A549 treated with DMSO at 1 μM for 4 hours (cell line): ENCODE measurements around the gene CCDC146. TPM values are rescaled to one million over a fixed set of nuclear protein-coding genes. Genes with fewer than 3 reads are reported as not detected.

ENCODE experiments used
- total RNA-seq: library from RNA; stranded (reverse); fragments of 200-300 nt; extraction: Qiagen RNA extraction; gene quantifications from 5 replicates; pipeline ENCODE4 v1.2.3, GENCODE V29; 2022; ENCODE audit warnings: low read depth

The CCDC146 gene, protein sequence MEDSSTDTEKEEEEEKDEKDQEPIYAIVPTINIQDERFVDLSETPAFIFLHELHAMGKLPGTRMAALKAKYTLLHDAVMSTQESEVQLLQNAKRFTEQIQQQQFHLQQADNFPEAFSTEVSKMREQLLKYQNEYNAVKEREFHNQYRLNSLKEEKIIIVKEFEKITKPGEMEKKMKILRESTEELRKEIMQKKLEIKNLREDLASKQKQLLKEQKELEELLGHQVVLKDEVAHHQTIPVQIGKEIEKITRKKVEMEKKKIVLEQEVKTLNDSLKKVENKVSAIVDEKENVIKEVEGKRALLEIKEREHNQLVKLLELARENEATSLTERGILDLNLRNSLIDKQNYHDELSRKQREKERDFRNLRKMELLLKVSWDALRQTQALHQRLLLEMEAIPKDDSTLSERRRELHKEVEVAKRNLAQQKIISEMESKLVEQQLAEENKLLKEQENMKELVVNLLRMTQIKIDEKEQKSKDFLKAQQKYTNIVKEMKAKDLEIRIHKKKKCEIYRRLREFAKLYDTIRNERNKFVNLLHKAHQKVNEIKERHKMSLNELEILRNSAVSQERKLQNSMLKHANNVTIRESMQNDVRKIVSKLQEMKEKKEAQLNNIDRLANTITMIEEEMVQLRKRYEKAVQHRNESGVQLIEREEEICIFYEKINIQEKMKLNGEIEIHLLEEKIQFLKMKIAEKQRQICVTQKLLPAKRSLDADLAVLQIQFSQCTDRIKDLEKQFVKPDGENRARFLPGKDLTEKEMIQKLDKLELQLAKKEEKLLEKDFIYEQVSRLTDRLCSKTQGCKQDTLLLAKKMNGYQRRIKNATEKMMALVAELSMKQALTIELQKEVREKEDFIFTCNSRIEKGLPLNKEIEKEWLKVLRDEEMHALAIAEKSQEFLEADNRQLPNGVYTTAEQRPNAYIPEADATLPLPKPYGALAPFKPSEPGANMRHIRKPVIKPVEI
- 0.37 to 0.72 TPM (median 0.47 TPM) in 5 replicates for total RNA-seq

DNA sequence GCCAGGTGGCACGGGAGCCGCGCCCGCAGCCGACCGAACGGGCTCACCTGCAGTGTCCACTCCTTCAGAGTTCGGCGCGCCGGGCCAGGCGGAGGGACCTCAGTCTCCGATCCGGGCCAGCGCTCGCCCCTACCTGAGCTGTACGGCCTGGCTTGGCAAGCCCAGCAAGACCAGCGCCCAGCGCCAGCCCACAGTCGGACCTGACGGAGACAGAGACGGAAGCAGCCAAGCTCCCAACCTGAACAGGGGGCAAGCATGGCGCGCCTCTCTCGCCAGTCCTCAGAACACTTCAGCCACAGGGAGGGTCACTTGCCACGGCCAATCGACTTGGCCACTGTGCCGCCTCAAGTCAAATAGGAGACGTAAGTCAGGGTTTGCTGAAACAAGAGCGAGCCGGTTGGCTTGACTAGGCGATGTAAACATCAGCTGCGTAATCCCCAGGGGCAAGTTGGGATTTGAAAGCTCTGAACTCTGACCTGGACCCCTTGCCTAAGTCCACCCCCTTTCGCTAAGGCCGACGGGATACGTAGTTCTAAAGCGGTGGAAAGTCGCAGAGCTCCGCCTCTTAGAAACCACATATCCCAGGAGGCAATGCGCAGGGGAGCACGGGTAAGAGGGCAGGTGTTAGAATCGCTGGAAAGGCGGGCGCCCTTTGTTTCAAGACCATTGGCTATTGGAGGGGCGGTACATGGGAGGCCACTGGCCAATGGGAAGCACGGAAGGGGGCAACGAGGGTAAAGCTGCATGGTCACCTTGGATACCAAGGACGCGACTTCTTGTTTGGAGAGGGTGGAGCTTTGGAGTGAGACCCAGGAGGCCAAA lies at the start of gene CCDC146:
Gene CCDC146, plus strand, starts transcription at position 756 of the 822 bp plus-strand sequence. CDS start 45,054 bp downstream, outside the sequence.

DNA sequence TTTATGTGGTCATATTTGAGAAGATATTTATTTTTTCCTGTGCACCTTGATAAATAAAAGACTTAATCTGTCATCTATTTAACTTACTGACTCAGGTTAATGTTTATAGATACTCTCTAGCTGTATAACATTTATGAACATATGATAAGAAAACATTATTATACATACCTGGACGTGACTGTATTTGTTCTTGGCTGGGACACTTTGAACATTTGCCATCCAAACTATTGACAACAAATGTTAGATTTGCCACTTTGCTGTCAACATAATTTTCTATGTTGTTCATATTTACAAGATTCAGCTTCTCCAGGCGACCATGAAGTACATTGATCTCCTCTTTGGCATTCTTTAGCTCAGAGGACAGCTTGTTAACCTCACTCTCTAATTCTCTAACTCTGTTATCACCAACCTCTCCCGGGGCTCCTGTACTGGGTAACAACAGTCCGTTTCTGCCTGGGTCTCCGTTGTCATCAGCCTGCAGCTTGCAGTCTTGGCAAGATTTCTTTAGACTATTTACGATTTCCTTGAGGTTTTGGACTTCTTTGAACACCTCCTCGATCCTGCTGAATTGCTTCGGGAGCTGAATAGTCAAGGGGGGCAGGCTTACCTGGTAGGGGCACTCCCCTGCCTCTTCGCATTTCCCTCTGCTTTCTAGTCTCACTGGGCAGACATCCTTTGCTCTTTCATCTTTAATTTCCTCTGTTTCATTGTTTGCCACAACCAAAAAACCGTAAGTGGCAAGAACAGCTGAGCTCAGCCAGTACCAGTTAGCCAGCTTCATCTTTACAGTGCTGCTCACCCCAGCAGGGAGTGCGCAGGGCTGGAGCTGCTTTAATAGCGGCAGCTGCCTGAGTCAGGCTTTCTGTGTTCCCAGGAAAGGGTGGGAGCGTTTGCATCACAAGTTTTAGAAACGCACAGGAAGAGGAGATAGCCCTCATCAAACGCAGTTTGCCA lies 76.9 kb downstream of the CCDC146 start, which contains the start of gene FGL2:
Gene FGL2, minus strand, starts transcription at position 807 of the 954 bp plus-strand sequence. Its CDS starts 26 bp downstream, at position 781.

Other genes with a start within 250 kb of the CCDC146 start
- gene SPDYE17, start 90.3 kb upstream of the CCDC146 start, total RNA-seq, result not detected in 5 replicates
- 0.11 to 0.23 TPM (median 0.22 TPM) in 4 of 5 replicates, not detected in the other for gene SPDYE18, start 60.1 kb upstream of the CCDC146 start, total RNA-seq
- not detected in 5 replicates for gene FGL2, start 77.2 kb downstream of the CCDC146 start, total RNA-seq